ENCODE measurements around the gene AGPS. TPM values are rescaled to one million over a fixed set of nuclear protein-coding genes. Genes with fewer than 3 reads are reported as not detected.
"Not testable (repeated sequence)": the region's sequence is repeated elsewhere in the genome, so short reads cannot be mapped to it uniquely, and the experiment has no call there.

Gene AGPS
- 32.8 TPM for polyA plus RNA-seq (2013, experiment 1 of 2; ENCODE audit: insufficient read length)
- 28.5 TPM for polyA plus RNA-seq (2013, experiment 2 of 2; ENCODE audit: insufficient read length)

GRCh38 chr2:177392373-177393202, at the start of gene AGPS:
Gene AGPS, plus strand, starts transcription at chr2:177392773. Its CDS starts 17 bp downstream, at chr2:177392790.
- peak; percentile 73 for DNase-seq

- no peak for DNase-seq
Observed at GRCh38 chr2:177343773-177344172, 48.8 kb upstream of the AGPS start.

- DNase-seq: no peak
Observed at GRCh38 chr2:177344316-177344715, 48.3 kb upstream of the AGPS start.

GRCh38 chr2:177346192-177346591, 46.4 kb upstream of the AGPS start:
- no peak for DNase-seq

- DNase-seq: no peak
Observed at GRCh38 chr2:177347570-177347969, 45.0 kb upstream of the AGPS start.

GRCh38 chr2:177348118-177348654, 44.4 kb upstream of the AGPS start:
- no peak for DNase-seq

GRCh38 chr2:177348733-177349693, 43.6 kb upstream of the AGPS start:
- DNase-seq: no peak

- DNase-seq: not testable (repeated sequence)
Observed at GRCh38 chr2:177350624-177351023, 41.9 kb upstream of the AGPS start.

GRCh38 chr2:177351121-177351520, 41.5 kb upstream of the AGPS start:
- DNase-seq: not testable (repeated sequence)

- DNase-seq: no peak
Observed at GRCh38 chr2:177352441-177353186, 40.0 kb upstream of the AGPS start.

GRCh38 chr2:177353187-177353478, 39.4 kb upstream of the AGPS start:
- no peak for DNase-seq

- not testable (repeated sequence) for DNase-seq
Observed at GRCh38 chr2:177354541-177354940, 38.0 kb upstream of the AGPS start.

- DNase-seq: no peak
Observed at GRCh38 chr2:177355874-177356273, 36.7 kb upstream of the AGPS start.

- no peak for DNase-seq
Observed at GRCh38 chr2:177359836-177360595, 32.6 kb upstream of the AGPS start.

- no peak for DNase-seq
Observed at GRCh38 chr2:177362499-177362898, 30.1 kb upstream of the AGPS start.

- DNase-seq: no peak
Observed at GRCh38 chr2:177363332-177363731, 29.2 kb upstream of the AGPS start.

GRCh38 chr2:177365764-177366163, 26.8 kb upstream of the AGPS start:
- DNase-seq: not testable (repeated sequence)

GRCh38 chr2:177368023-177368422, 24.6 kb upstream of the AGPS start:
- DNase-seq: not testable (repeated sequence)

- DNase-seq: no peak
Observed at GRCh38 chr2:177379354-177379753, 13.2 kb upstream of the AGPS start.

GRCh38 chr2:177380181-177380580, 12.4 kb upstream of the AGPS start:
- DNase-seq: no peak

GRCh38 chr2:177383935-177384334, 8.6 kb upstream of the AGPS start:
- DNase-seq: no peak

- DNase-seq: no peak
Observed at GRCh38 chr2:177385151-177385550, 7.4 kb upstream of the AGPS start.
